Right hindlimb (tissue), 1 donor: ENCODE measurements around the gene CARD10.

Experiments
- DNase-seq: peaks from one replicate; pipeline ENCODE4 v3.0.0-alpha.2; 2018

Gene CARD10

DNA sequence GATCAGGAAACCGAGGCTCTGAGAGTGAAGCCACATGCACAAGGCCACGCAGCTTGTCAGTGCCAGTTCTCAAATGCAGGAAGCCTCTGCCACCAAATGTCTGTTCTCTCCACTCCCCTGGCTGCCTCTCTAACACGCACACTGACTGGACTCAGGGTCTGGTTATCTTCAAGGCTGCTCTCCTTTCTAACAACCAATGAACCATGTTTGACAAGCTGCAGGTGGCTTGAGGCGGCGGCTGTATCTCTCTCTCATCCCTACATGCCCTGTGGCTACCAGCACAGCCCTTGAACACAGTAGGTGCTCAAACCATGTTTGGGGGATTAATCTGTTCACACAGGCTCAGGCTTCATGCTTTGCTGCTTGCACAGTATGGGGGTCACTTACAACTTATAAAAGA is 56.8 kb downstream of the CARD10 start:
- DNase-seq: no peak

DNA sequence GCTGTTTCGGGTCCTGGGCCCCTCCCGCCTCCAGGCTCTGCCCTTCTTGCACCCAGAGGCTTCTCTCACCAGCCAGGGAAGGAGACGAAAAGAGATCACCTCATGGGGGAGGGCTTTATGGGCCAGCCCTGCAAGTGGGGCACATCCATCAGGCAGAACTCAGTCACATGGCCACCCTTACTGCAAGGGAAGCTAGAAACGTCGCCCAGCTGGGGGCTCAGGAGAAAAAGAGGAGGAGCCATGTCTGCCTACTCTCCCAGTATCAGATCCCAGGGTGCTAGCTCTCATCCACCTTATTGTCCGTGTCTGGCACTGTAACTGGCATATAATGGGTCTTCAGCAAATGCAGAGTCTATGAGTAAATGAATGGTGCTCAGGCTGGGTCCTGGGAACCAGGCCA is 57.3 kb downstream of the CARD10 start:
- no peak for DNase-seq

DNA sequence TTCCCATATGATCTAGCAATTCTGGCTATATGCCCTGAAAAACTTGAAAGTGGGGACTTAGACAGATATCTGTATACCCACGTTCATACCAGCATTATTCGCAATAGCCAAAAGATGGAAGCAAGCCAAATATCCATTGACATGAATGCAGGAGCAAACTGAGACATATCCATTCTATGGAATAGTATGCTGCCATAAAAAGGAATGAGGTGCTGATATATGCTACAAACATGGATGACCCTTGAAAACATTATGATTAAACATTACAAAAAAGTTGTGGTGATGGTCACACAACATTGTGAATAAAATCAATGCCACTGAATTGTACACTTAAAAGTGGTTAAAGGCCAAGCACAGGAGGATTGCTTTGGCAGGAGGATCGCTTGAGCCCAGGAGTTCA is 58.5 kb downstream of the CARD10 start:
- no peak for DNase-seq

GRCh38 chr22:37459206-37459605 is 60.0 kb downstream of the CARD10 start:
- no peak for DNase-seq

- DNase-seq: peak; percentile 63
Measured at GRCh38 chr22:37457093-37457893, 61.9 kb downstream of the CARD10 start.

- no peak for DNase-seq
Measured at GRCh38 chr22:37456346-37456745, 62.9 kb downstream of the CARD10 start.

DNA sequence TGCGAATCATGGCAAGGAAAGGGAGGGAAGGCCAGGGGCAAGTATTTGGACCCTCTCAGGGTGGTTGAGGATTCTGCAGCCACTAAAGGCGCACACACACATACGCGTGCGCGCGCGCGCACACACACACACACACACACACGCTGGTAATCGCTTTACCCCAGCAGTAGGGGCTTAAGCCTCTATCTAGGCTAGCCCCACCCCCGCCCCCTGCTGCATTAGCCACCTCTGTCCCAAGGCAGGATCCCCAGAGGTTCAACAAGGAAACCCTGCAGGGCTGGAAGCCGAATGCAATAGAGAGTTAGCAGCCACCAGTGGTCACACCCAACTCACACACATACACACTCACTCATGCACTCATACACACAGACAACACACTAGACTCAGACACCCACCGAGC is 63.3 kb downstream of the CARD10 start:
- no peak for DNase-seq

GRCh38 chr22:37454857-37455686 is 64.1 kb downstream of the CARD10 start:
- DNase-seq: no peak

DNA sequence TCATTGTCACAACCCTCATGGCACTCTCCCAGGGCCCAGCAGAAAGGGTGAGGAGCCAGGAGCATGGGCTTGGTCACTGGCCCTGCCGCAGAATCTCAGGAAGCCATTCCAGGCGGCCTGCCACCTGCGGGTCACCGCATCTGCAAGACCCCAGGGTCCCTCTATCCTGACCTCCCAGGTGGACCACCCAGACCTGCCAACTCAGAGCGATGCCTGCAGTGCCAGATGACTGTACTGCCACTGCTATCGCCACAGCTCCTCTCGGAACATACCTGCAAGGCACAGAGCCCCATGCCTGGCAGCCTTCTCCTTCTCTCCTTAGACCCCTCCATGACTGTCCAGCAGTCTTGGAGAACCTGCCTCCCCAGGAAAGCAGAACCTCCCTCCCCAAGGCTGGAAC is 65.5 kb downstream of the CARD10 start:
- no peak for DNase-seq

GRCh38 chr22:37451218-37451617 is 68.0 kb downstream of the CARD10 start:
- DNase-seq: no peak

DNA sequence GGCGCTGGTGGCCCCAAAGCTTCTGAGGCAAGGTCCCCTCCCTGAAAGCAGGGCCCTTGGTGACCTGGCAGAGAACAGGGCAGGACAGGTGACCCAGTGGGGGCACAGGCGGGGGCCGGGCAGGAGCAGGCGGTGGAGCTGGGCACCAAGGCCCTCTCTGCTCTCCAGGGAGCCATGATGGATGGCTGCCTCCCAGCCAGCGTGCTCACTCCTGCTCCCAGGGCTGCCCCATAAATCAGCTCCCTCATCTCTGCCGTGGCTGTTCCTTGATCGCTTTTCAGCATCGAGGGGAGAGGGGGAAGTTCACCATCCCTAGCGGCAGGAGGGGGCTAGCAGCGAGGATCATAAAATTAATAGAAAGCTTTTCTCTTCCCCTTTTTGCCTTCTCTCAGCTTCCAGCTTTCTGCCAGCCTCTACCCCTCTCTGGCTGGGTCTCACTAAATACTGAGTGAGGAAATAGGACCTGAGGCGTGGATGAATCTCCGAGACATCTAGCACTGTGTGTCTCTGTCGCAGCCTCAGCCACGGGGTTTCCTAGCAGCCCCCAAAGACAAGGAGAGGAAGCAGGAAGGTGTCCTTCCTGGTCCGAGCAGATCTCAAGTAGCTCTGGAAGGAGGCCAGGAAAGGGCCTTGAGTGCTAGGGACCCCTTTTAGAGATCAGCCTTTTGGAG is 69.7 kb downstream of the CARD10 start:
- DNase-seq: no peak

DNA sequence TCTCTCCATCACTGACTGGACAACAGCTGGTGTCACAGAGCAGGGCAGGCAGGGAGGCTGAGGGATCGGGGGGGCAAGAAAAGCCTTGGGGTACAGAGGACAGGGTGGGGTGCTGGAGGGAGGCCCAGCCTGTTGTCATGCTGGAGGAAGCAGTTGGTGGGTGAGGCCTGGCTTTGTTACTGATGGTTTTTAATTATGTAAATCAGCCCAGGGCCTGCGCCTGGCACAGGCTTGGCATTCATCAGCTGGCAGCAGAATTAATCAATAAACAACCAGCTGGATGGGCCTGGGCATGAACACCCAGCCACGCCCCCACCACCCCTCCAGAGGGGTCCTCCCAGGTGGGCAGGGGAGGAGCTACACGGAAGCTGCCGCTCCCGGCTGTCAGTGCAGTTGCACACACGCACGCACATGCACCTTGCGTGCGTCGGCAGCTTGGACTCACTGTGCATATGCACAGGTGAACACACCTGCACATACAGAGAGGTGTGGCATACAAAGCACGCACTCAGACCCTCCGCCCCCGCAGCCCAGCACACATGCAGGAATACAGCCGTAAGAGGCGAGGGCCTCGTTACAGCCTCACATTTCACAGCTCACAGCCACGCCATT is 70.6 kb downstream of the CARD10 start:
- no peak for DNase-seq

DNA sequence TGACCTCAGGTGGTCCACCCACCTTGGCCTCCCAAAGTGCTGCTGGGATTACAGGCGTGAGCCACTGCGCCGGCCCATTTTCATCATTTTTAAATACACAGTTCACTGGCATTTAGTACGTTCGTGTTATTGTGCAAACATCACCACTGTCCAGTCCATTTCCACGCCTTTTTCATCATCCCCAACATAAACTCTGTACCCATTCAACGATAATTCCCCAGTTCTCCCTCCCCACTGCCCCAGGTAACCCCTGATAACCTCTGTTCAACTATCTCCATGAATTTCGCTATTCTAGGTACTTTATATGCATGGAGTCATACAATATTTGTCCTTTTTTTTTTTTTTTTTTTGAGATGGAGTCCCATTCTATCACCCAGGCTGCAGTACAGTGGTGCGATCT is 73.7 kb downstream of the CARD10 start:
- no peak for DNase-seq

- no peak for DNase-seq
Measured at GRCh38 chr22:37443977-37444376, 75.2 kb downstream of the CARD10 start.

GRCh38 chr22:37443086-37443485 is 76.1 kb downstream of the CARD10 start:
- DNase-seq: no peak

- DNase-seq: no peak
Measured at GRCh38 chr22:37442537-37442936, 76.7 kb downstream of the CARD10 start.

- no peak for DNase-seq
Measured at GRCh38 chr22:37442135-37442534, 77.1 kb downstream of the CARD10 start.

GRCh38 chr22:37440875-37441274 is 78.3 kb downstream of the CARD10 start:
- no peak for DNase-seq
